ENCODE results near the gene PLB1.
A peak's percentile ranks its signal among the peaks of the same experiment; 100 is the strongest.

The PLB1 gene

GRCh38 chr2:28627722-28628480, 132.0 kb downstream of the PLB1 start:
- DNase-seq (ENCODE audit: low read depth), result no peak

GRCh38 chr2:28628506-28628905, 132.6 kb downstream of the PLB1 start:
- DNase-seq (ENCODE audit: low read depth), result no peak

- no peak for DNase-seq (ENCODE audit: low read depth)
Measured at GRCh38 chr2:28628987-28629386, 133.1 kb downstream of the PLB1 start.

GRCh38 chr2:28629910-28630309, 134.1 kb downstream of the PLB1 start:
- no peak for DNase-seq (ENCODE audit: low read depth)

- no peak for DNase-seq (ENCODE audit: low read depth)
Measured at GRCh38 chr2:28630341-28630740, 134.5 kb downstream of the PLB1 start.

- no peak for DNase-seq (ENCODE audit: low read depth)
Measured at GRCh38 chr2:28631514-28632206, 135.8 kb downstream of the PLB1 start.

GRCh38 chr2:28632791-28633190, 136.9 kb downstream of the PLB1 start:
- no peak for DNase-seq (ENCODE audit: low read depth)

GRCh38 chr2:28633204-28633603, 137.3 kb downstream of the PLB1 start:
- DNase-seq (ENCODE audit: low read depth), result no peak

GRCh38 chr2:28633746-28634145, 137.9 kb downstream of the PLB1 start:
- DNase-seq (ENCODE audit: low read depth), result peak; percentile 58

- DNase-seq (ENCODE audit: low read depth), result peak; percentile 55
Measured at GRCh38 chr2:28635191-28635611, 139.3 kb downstream of the PLB1 start.

GRCh38 chr2:28636491-28636890, 140.6 kb downstream of the PLB1 start:
- no peak for DNase-seq (ENCODE audit: low read depth)

GRCh38 chr2:28637066-28638047, 141.5 kb downstream of the PLB1 start:
- no peak for DNase-seq (ENCODE audit: low read depth)

- no peak for DNase-seq (ENCODE audit: low read depth)
Measured at GRCh38 chr2:28638102-28638501, 142.2 kb downstream of the PLB1 start.

- DNase-seq (ENCODE audit: low read depth), result no peak
Measured at GRCh38 chr2:28639092-28639691, 143.3 kb downstream of the PLB1 start.

- no peak for DNase-seq (ENCODE audit: low read depth)
Measured at GRCh38 chr2:28639836-28640235, 144.0 kb downstream of the PLB1 start.

GRCh38 chr2:28640260-28640907, 144.5 kb downstream of the PLB1 start:
- DNase-seq (ENCODE audit: low read depth), result no peak

- no peak for DNase-seq (ENCODE audit: low read depth)
Measured at GRCh38 chr2:28640908-28641300, 145.0 kb downstream of the PLB1 start.

GRCh38 chr2:28642796-28643195, 146.9 kb downstream of the PLB1 start:
- no peak for DNase-seq (ENCODE audit: low read depth)

GRCh38 chr2:28643327-28643726, 147.5 kb downstream of the PLB1 start:
- DNase-seq (ENCODE audit: low read depth), result no peak

- peak; percentile 38 for DNase-seq (ENCODE audit: low read depth)
Measured at GRCh38 chr2:28643911-28644334, 148.1 kb downstream of the PLB1 start.

- DNase-seq (ENCODE audit: low read depth), result no peak
Measured at GRCh38 chr2:28644760-28645159, 148.9 kb downstream of the PLB1 start.
